Activated gamma-delta T cell treated with anti-CD3 and anti-CD28 coated beads, Interleukin-2, amount 50 U/mL, for 16 hours (primary cell): ENCODE measurements around the gene DHX15.
"Not testable (repeated sequence)": the region's sequence is repeated elsewhere in the genome, so short reads cannot be mapped to it uniquely, and the experiment has no call there.

Source experiments
- DNase-seq: peaks from one replicate; pipeline ENCODE4 v3.0.0-alpha.2; 2020; ENCODE audit warnings: low read depth

Gene DHX15

GRCh38 chr4:24544208-24544988 is 40.0 kb downstream of the DHX15 start:
- no peak for DNase-seq

GRCh38 chr4:24537025-24537424 is 47.3 kb downstream of the DHX15 start:
- no peak for DNase-seq

GRCh38 chr4:24535399-24535798 is 49.0 kb downstream of the DHX15 start:
- DNase-seq: no peak

- no peak for DNase-seq
Observed at GRCh38 chr4:24533364-24533763, 51.0 kb downstream of the DHX15 start.

GRCh38 chr4:24529555-24529954 is 54.8 kb downstream of the DHX15 start:
- no peak for DNase-seq

GRCh38 chr4:24527371-24527770 is 57.0 kb downstream of the DHX15 start:
- no peak for DNase-seq

- no peak for DNase-seq
Observed at GRCh38 chr4:24521544-24521943, 62.8 kb downstream of the DHX15 start.

- DNase-seq: no peak
Observed at GRCh38 chr4:24519649-24520048, 64.7 kb downstream of the DHX15 start.

- DNase-seq: no peak
Observed at GRCh38 chr4:24517676-24518075, 66.7 kb downstream of the DHX15 start.

GRCh38 chr4:24516926-24517325 is 67.4 kb downstream of the DHX15 start:
- no peak for DNase-seq

GRCh38 chr4:24515698-24516097 is 68.7 kb downstream of the DHX15 start:
- no peak for DNase-seq

GRCh38 chr4:24514808-24515207 is 69.5 kb downstream of the DHX15 start:
- DNase-seq: no peak

GRCh38 chr4:24513718-24514117 is 70.6 kb downstream of the DHX15 start:
- DNase-seq: no peak

- DNase-seq: no peak
Observed at GRCh38 chr4:24511371-24512063, 72.8 kb downstream of the DHX15 start.

GRCh38 chr4:24510091-24510490 is 74.3 kb downstream of the DHX15 start:
- DNase-seq: no peak

- no peak for DNase-seq
Observed at GRCh38 chr4:24508541-24508940, 75.8 kb downstream of the DHX15 start.

GRCh38 chr4:24507439-24507838 is 76.9 kb downstream of the DHX15 start:
- DNase-seq: no peak

GRCh38 chr4:24503090-24503489 is 81.3 kb downstream of the DHX15 start:
- not testable (repeated sequence) for DNase-seq

GRCh38 chr4:24497221-24497620 is 87.1 kb downstream of the DHX15 start:
- no peak for DNase-seq

GRCh38 chr4:24496597-24496996 is 87.8 kb downstream of the DHX15 start:
- DNase-seq: no peak

- no peak for DNase-seq
Observed at GRCh38 chr4:24495388-24495787, 89.0 kb downstream of the DHX15 start.

- no peak for DNase-seq
Observed at GRCh38 chr4:24489870-24490269, 94.5 kb downstream of the DHX15 start.

GRCh38 chr4:24488399-24489164 is 95.8 kb downstream of the DHX15 start:
- DNase-seq: peak; percentile 24
